GM18511 (cell line): ENCODE results near the gene CCDC91.

ENCODE experiments used
- ATAC-seq: cut with Tn5 transposase; IDR thresholded peaks from one replicate; pipeline ENCODE4 v1.9.1; 2021; ENCODE audit warnings: mild to moderate bottlenecking, moderate library complexity; ENCODE audit not compliant: unreplicated experiment

The CCDC91 gene, protein sequence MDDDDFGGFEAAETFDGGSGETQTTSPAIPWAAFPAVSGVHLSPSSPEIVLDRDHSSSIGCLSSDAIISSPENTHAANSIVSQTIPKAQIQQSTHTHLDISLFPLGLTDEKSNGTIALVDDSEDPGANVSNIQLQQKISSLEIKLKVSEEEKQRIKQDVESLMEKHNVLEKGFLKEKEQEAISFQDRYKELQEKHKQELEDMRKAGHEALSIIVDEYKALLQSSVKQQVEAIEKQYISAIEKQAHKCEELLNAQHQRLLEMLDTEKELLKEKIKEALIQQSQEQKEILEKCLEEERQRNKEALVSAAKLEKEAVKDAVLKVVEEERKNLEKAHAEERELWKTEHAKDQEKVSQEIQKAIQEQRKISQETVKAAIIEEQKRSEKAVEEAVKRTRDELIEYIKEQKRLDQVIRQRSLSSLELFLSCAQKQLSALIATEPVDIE

DNA sequence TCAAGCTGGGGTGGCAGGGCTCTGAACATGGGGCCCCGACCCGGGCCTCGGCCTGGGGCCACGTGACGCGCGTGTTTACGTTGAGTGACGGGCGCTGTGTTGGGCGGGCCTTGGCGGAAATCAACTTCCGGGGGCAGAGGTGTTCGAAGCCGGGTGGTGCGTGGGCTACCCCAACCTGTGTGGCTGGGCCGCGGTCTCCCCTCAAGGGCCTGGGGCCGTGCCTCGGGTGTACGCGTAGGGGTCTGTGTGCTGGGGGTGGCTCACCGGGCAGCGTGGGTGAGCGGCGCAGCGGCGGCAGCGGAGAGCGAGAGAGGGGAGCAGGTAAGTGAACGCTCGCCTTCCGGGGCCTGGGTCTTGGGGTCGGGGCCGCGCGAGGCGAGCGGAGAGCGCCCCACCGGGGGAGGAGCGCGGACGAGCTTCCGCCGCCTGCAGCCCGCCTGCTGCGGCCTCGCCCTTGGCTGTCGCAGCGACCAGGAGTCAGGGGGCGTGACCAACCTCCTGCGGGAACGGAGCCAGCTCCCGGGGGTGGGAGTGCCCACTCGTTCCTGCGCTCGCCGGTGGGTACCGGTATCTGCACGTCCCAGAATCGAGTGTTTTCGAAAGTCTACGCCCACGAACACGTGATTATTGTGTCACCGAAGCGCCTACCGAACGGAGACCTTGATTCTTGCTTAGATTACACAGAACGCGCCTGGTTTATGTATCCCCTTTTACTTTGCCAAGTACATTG is at the start of gene CCDC91:
TSS of gene CCDC91 (plus strand) at position 136 of the 730 bp plus-strand sequence. CDS start 66,760 bp downstream, outside the sequence.
- ATAC-seq: peak; percentile 94

DNA sequence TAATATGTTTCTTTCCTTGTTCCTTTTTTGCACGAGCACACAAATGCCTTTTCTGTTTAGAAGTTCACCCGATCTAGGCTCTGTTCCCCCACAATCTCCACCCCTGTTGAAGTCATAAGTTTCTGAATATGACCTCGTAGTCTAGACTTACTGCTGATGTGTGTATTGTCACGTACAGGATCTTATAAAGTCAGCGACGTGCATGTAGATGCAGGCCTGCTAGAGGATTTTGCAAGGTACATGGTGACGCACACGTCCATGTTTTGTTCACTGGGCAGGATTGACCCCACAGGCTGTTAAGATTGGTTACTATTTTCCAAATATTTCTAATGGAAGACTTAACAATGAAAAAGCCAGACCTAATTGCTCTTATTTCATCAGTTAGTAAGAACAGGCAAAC is 46.2 kb upstream of the CCDC91 start:
- ATAC-seq: no peak

DNA sequence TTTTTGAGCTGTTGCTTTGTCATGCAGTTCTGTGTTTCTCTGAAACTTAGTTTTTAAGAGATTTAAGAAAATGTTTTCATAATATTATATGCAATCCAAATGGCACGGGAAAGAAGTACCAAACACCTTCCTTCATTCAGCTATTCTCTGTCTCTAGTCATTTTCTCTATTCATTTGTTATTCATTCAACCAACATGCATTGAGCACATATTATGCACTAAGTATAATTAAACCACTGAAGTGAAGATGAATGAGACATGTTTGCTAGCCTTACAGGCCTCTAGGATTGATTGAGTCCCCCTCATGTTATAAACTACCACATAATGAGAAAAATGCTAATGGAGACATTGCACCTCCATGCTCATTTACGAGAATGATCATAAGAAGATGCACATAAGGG is 45.7 kb upstream of the CCDC91 start:
- no peak for ATAC-seq

DNA sequence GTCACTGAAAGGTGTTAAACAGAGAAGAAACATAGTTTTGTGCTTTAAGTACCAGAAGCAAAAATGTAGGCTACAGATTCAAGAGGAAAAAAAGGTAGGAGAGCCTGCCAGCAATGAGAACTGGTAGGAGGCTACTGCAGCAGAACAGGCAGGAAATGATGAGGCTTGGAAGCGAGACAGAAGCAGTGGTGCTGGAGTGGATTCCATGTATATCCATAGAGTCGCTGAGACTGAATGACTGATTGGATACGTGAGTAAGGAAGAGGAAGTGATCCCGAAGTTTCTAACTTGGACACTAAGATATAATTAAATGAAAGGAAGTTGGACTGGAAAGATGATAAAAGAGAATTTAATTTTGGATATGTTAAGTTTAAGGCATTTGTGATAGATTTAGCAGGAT is 45.0 kb upstream of the CCDC91 start:
- no peak for ATAC-seq

DNA sequence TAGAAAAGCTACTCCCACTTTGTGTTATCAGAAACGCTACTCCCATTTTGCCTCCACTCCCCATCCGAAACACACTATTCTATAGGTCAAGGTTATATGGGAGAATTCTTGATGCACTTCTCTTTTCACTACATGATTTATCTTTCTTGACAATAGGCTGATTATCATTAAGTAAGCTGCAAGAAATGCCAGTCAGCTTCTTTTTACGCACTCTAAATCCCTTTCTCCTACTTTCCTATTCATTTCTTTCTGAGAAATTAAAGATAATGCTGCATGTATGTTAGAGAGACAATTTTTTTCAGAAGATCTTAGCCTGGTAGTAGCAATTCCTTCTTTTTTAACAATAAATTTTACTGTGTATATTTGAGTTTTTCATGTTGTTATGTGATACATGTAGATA is 41.0 kb upstream of the CCDC91 start:
- ATAC-seq: no peak

DNA sequence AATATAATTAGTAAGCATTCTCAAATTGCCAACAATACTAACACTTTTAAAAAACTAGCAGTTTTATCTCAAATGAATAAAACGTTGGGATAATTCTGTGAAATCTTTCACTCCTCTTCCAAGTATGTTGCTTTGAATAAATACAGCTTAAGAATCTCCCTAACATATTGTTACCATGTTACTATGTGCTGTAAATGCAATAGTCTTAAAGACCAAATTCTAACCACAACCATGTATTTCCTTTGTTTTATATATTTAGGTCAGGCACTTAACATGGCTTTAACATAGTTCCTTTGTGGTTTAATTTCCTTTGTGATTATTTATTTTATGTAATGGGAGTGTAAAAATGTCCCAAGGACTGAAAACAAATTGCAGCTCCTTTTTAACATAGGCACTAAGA is 33.9 kb upstream of the CCDC91 start:
- no peak for ATAC-seq

DNA sequence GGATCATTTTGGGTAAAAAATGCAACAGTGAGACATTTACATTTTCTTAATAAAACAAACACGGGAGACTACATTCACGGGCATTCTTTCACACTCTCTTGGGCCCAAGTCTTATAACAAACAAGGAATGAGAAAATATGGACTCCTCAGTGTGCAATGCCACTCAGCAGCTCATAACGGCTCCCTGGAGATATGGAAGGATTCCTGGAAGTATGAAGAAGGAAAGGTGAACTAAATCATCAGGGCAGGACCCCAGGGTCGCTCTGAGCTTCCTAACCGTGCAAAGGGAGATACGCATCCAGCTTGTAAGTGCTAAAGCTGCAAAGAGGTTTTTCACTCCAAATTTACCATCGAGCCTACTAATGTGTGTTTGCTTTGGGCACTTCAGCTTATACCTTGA is 33.5 kb upstream of the CCDC91 start:
- ATAC-seq: no peak

DNA sequence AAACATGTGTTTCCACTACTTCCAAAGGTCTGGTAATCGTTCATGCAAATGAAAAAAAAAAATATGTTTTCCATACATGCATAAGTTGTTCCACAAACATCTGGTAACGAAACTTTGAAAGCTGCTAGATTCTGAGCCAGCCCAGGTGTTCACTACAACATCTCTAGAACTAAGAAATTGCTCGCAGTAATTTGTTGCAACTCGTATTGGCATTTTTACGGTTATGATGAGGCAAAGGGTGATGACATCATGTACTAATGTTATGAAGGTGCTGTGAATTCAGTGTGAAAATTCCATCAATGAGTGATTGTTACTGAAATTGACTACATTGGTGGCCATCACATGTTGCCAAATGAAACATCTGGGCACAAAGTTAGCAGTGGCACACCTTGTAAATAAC is 31.9 kb upstream of the CCDC91 start:
- no peak for ATAC-seq

DNA sequence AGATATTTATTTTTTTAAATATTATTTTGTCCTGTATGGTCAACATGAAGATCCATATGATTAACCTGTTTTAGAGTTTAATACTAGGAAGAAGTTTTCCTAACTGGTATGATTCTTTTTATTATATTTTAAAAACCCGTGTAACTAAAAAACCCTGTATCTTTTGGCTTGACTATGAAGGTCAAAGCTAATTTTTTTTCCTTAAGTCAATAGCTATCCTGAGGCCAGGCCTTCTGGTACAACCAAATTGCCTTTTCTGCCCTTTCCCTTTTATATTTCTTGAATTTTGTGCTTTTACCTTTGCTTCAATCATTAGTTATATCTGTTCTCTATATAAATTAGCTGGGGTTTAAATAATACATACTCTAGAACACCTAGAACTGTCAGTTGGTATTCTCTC is 30.6 kb upstream of the CCDC91 start:
- no peak for ATAC-seq

DNA sequence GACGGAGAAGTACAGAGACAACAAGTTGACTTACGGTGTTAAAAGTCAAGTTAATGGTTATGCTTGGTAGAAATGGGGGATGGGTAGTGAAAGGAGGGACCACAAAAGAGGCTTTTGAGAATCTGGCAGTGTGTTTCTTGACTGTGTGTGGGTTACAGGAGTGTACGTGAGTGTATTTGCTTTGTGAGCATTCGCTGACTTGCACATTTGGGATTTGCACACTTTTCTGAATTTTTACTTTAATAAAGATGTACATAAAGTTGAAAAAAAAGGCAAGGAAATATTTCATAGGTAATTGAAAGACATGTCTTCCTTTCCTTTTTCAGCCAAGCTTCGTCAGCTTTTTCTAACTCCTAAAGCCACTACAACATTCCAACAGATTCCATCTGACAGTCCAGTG is 28.6 kb upstream of the CCDC91 start:
- no peak for ATAC-seq

DNA sequence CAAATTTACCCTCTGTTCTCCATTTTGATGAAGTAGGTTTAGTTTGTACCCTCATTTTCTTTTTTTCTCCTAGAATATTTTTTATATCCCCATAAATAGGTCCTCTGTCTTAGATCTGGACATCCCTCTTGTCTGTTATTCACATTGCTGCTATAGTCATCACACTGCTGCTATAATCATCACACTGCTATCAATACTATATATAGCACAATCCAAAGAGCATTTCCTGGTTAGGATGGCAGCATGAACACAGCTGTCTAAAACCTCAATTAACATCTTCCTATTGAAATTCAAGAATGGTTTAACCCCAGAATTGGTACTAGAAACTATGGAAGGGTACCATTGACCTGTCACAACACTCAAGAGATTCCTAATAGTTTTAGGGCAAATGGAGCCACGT is 27.6 kb upstream of the CCDC91 start:
- ATAC-seq: no peak

DNA sequence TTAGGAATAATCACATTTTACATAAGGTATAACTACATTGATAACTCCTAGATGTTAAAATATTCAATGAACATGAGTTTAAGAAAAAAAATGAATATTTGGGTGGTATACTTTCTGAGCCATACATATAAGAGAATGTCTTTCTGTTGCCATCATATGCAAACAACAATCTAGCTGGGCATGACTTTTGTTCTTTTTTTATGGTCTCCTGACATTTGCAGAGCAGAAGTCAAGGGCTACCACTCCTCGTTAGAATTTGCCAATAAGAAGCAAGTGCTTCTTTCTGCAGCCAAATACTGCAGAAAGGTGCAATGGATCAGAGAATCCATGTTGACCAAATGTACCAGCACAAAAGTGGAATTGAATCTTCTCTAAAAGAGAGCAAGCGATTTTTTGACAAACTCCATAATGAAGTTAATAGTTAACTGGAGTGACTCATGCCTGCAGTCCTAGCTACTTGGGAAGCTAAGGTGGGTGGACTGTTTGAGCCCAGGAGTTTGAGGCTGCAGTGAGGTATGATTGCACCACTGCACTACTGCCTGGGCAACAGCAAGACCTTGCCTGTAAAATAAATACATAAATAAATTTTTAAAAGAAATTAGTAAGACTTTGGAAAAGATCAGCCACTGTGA is 25.5 kb upstream of the CCDC91 start:
- ATAC-seq: no peak

DNA sequence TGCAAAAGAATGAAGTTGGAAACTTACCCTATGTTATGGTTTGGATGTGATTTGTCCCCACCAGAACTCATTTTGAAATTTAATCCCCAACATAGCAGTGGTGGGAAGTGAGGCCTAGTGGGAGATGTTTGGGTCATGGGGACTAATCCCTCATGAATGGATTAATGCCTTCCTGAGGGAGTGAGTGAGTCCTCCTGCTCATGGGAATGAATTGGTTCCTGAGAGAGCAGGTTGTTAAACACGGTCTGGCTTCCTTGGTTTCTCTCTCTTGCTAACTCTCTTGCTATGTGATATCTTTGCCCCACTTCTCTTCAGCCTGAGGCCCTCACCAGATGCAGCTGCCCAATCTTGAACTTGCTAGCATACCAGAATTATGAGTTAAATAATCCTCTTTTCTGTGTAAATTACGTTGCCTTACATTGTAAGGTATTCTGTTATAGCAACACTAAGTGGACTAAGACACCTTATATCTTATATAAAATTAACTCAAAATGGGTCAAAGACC is 22.2 kb upstream of the CCDC91 start:
- no peak for ATAC-seq

DNA sequence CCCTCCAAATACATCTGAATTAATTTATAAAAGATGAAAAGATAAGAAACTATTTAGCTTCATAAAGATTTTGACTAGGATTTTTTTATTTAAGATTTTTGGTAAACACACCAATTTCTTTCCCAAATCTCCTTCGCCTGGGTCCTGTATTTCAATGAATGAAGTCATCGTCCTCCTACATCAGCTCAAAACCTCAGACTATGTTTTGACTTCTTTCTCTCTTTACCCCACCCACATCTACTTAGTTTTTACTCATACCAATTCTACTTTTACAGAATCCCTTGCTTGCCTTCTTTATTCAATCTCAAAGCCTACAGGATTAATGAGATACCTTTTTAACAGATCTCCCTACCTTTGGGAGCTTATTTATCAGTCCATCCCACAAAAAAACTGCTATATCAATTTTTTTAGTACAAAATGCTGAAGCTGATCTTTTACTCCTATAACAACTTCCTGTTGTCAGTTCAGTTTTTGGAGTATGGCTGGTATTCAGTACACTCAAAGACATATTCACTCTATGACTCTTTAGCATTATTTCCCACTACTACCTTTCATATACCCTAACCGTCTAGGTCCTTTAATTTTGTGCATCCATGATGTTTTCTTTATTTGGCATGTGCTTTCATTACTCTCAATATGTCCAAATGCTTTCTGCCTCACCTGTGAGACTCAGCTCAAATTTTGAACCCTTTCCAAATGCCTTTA is 18.7 kb upstream of the CCDC91 start:
- no peak for ATAC-seq

DNA sequence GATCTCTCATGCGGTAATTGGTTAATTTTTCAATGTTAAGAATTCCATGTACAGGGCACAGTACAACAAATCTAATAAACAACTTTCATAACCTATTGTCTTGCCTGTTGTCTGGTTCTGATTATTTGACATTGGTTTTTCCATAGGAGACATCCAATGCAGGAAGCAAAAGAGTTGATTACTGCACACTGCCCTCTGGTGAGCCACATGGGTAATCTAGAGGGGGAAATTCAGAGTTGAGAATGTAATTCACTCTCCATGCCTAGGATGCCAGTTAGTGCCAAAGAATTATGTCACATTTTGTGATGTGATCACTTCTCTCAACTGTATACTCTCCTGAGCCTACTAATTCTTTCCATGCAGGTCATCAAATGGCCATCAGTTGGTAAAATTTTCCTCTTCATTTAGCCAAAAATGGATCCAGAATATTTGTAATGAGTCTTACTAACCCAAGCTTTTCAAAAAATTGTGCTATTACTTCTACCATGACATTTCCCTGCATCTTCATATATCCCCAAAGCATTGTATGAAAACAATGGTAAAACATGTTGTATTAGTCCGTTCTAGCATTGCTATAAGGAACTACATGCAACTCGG is 17.7 kb upstream of the CCDC91 start:
- ATAC-seq: no peak

DNA sequence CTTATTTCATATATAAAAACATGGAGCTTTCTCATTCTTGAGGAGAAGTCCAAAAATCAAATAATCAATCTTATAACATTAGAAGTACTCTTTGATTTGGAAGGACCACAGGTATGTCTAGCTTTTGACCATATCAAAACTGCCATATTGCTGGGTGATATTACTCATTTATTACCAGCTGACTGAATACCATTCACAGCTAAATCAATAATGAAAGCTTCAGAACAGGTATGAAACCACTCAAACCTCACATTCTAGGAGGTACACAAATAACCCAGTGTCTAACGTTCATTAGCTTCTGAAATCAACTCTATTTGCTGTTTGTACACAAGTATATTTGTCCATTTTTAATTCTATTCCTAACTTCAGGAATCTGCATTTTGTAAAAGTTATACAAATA is 16.8 kb upstream of the CCDC91 start:
- ATAC-seq: no peak

DNA sequence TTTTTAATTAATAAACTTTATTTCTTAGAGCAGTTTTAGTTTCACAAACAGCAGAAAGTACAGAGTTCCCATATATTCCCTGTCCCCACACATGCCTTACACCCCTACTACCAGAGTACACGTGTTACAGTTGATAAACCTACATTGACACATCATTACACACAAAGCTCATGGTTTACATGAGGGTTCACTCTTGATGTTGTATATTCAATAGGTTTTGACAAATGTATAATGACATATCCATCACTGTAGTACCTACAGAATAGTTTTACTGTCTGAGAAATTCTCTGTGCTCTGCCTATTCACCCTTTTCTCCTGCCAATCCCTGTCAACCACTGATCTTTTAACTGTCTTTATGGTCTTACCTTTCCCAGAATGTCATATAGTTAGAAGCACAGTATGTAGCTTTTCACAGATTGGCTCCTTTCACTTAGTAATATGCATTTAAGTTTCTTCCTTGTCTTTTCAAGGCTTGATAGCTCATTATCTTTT is 15.1 kb upstream of the CCDC91 start:
- ATAC-seq: no peak

DNA sequence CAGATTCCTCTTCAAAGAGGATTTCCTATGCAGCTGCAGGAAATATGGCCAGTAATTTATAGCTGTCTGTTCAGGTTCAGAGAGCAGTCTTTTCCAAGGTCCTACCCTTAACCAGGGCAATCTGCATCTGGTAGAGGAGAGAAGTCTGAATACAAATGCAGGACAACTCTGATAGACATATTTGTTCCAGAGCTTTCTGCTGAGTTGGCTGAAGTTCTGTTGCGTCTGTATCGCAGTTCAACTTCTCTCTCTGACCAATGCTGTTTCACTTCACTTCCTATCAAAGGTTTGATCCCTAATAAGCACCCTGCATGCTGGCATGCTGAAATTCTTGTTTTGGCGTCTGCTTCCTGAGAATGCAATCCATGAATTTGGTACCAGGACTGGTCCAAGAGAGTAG is 14.0 kb upstream of the CCDC91 start:
- ATAC-seq: no peak

DNA sequence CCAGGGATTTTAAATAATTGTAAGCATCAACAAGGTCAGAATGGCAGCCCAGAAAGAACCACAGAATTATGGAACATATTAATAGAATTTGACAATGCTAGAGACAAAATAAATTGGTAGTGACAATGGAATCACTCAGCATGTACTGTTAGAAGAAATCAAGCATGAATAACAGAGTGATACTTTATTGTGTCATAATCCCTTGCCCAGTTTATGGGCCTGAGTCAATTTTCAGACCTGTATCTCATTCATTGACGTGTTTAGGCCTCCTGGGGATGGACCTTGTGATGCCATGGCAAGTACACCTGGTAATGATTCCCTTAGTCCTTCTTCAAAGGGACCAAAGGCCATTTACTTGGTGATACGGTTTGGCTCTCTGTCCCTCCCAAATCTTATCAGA is 12.8 kb upstream of the CCDC91 start:
- ATAC-seq: no peak

DNA sequence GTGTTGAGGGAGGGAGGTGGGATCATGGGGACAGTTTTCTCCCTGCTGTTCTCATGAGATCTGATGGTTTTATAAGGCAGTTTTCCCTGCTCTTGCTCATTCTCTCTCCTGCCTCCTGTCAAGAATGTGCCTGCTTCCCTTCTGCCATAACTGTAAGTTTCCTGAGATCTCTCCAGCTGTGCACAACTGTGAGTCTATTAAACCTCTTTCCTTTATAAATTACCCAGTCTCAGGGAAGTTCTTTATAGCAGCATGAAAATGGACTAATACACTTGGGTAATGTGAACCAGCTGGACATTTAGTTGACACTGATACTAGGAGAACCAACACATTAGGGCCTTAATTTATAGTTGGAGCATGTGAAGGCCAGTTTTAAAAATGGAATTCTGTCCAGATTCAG is 12.4 kb upstream of the CCDC91 start:
- ATAC-seq: no peak

DNA sequence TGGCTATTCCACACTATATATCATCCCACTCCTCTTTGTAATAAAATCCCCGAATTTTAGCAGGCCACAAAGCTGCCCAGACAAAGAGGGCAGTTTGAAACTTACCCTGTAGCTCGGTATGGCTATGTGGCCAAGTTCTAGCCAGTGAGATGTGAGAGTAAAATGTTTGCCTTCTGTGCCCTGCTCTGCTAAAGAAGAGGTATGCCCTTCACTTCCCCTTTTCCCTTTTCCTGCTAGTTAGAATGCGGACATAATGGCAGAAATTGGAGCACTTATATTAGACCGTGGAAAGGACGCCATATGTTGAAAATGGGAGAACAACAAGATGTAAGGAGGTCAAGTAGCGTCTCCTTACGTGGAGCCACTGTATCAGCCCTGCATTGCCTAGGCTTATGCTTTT is 11.5 kb upstream of the CCDC91 start:
- no peak for ATAC-seq
